H9 (cell line): ENCODE data around the gene ANK2. TPM values are rescaled to one million over a fixed set of nuclear protein-coding genes. Genes with fewer than 3 reads are reported as not detected.

Experiments
- DNase-seq: peaks from one replicate; pipeline ENCODE4 v3.0.0-alpha.2; 2017
- H2AFZ ChIP-seq: one replicate; pipeline ENCODE4 v1.6.1; 2013; ENCODE audit warnings: mild to moderate bottlenecking, low read length, control low read depth, moderate library complexity
- H2AK5ac ChIP-seq: 2 replicates; pipeline ENCODE4 v1.6.1; 2013; ENCODE audit warnings: low read length, control low read depth, mixed read lengths; ENCODE audit not compliant: insufficient read length
- H2BK120ac ChIP-seq: one replicate; pipeline ENCODE4 v1.6.1; 2013; ENCODE audit warnings: low read depth, mild to moderate bottlenecking, low read length, control low read depth, inconsistent platforms; ENCODE audit not compliant: poor library complexity, severe bottlenecking
- H2BK12ac ChIP-seq: 2 replicates; pipeline ENCODE4 v1.6.1; 2013; ENCODE audit warnings: low read length, control low read depth, mixed read lengths, low read depth; ENCODE audit not compliant: insufficient read length
- H2BK15ac ChIP-seq: 2 replicates; pipeline ENCODE4 v1.6.1; 2013; ENCODE audit warnings: low read depth, low read length, control low read depth
- H2BK20ac ChIP-seq: one replicate; pipeline ENCODE4 v1.6.1; 2013; ENCODE audit warnings: low read depth, mild to moderate bottlenecking, low read length, control low read depth, inconsistent platforms; ENCODE audit not compliant: poor library complexity, severe bottlenecking
- H2BK5ac ChIP-seq: 2 replicates; pipeline ENCODE4 v1.6.1; 2013; ENCODE audit warnings: low read length, control low read depth, mixed read lengths; ENCODE audit not compliant: insufficient read length
- H3K14ac ChIP-seq: 2 replicates; pipeline ENCODE4 v1.6.1; 2013; ENCODE audit warnings: low read length, control low read depth; ENCODE audit not compliant: insufficient read depth
- H3K18ac ChIP-seq: 2 replicates; pipeline ENCODE4 v1.6.1; 2013; ENCODE audit warnings: low read depth, mild to moderate bottlenecking, mixed read lengths, low read length, control low read depth; ENCODE audit not compliant: insufficient read length
- H3K23ac ChIP-seq: 2 replicates; pipeline ENCODE4 v1.6.1; 2013; ENCODE audit warnings: low read length, control low read depth, mixed read lengths, low read depth; ENCODE audit not compliant: insufficient read length
- H3K23me2 ChIP-seq: 2 replicates; pipeline ENCODE4 v1.6.1; 2013; ENCODE audit warnings: low read depth, mild to moderate bottlenecking, mixed read lengths, low read length, control low read depth; ENCODE audit not compliant: insufficient read length, poor library complexity, severe bottlenecking
- H3K27ac ChIP-seq: 2 replicates; pipeline ENCODE4 v1.5.1; 2013; ENCODE audit warnings: low read length, control low read depth, mixed read lengths, low read depth; ENCODE audit not compliant: insufficient read length
- H3K27me3 ChIP-seq: 2 replicates; pipeline ENCODE4 v1.6.1; 2013; ENCODE audit warnings: low read length, control low read depth, inconsistent platforms; ENCODE audit not compliant: insufficient read depth
- H3K4ac ChIP-seq: 2 replicates; pipeline ENCODE4 v1.6.1; 2013; ENCODE audit warnings: low read depth, mild to moderate bottlenecking, control low read depth, inconsistent platforms, low read length, moderate library complexity
- H3K4me1 ChIP-seq: 2 replicates; pipeline ENCODE4 v1.6.1; 2013; ENCODE audit warnings: low read length, control low read depth, inconsistent platforms; ENCODE audit not compliant: insufficient read depth
- H3K4me2 ChIP-seq: 2 replicates; pipeline ENCODE4 v1.6.1; 2013; ENCODE audit warnings: low read length, control low read depth, mixed read lengths; ENCODE audit not compliant: insufficient read length, insufficient read depth
- H3K56ac ChIP-seq: 2 replicates; pipeline ENCODE4 v1.6.1; 2013; ENCODE audit warnings: low read depth, mild to moderate bottlenecking, mixed read lengths, low read length, control low read depth; ENCODE audit not compliant: insufficient read length
- H3K79me1 ChIP-seq: 2 replicates; pipeline ENCODE4 v1.6.1; 2013; ENCODE audit warnings: low read depth, mild to moderate bottlenecking, moderate library complexity, low read length, control low read depth, inconsistent platforms; ENCODE audit not compliant: insufficient read depth, poor library complexity, severe bottlenecking
- H3K79me2 ChIP-seq: 2 replicates; pipeline ENCODE4 v1.6.1; 2013; ENCODE audit warnings: low read length, control low read depth, inconsistent platforms; ENCODE audit not compliant: insufficient read depth
- H3K9ac ChIP-seq: 2 replicates; pipeline ENCODE4 v1.6.1; 2013; ENCODE audit warnings: low read length, control low read depth, mixed read lengths; ENCODE audit not compliant: insufficient read length; ENCODE audit errors: extremely low read depth
- H3K9me3 ChIP-seq: one replicate; pipeline ENCODE4 v1.6.1; 2013; ENCODE audit warnings: low read depth, low read length, inconsistent platforms; ENCODE audit not compliant: control insufficient read depth
- H3T11ph ChIP-seq: one replicate; pipeline ENCODE4 v1.6.1; 2013; ENCODE audit warnings: mild to moderate bottlenecking, low read length, control low read depth, inconsistent platforms
- H4K20me1 ChIP-seq: one replicate; pipeline ENCODE4 v1.6.1; 2013; ENCODE audit not compliant: control insufficient read depth, insufficient read length, insufficient read depth
- H4K5ac ChIP-seq: 2 replicates; pipeline ENCODE4 v1.6.1; 2013; ENCODE audit warnings: low read depth, mild to moderate bottlenecking, mixed read lengths, low read length, control low read depth; ENCODE audit not compliant: insufficient read length
- H4K8ac ChIP-seq: replicated peaks from 2 replicates; pipeline ENCODE4 v1.6.1; 2013; ENCODE audit warnings: low read length, control low read depth, mixed read lengths, low read depth; ENCODE audit not compliant: insufficient read length
- H4K91ac ChIP-seq: 2 replicates; pipeline ENCODE4 v1.6.1; 2013; ENCODE audit warnings: low read depth, mild to moderate bottlenecking, moderate library complexity, mixed read lengths, low read length, control low read depth; ENCODE audit not compliant: insufficient read length
- H3K27ac Mint-ChIP-seq, 3 experiments: 2 replicates in 2 of 3; 3 replicates in 1 of 3; pipeline ENCODE4 v1.8.0; 2020 to 2021; ENCODE audit warnings: mixed read lengths in 3 of 3, mild to moderate bottlenecking in 1 of 3, moderate library complexity in 1 of 3
- H3K27me3 Mint-ChIP-seq: 2 replicates; pipeline ENCODE4 v1.8.0; 2021; ENCODE audit warnings: low read depth, mild to moderate bottlenecking, moderate library complexity, mixed read lengths
- H3K36me3 Mint-ChIP-seq, 3 experiments: 2 replicates in 2 of 3; 3 replicates in 1 of 3; pipeline ENCODE4 v1.8.0; 2020 to 2021; ENCODE audit warnings: low read depth in 3 of 3, mixed read lengths in 3 of 3; ENCODE audit not compliant: insufficient read depth in 1 of 3
- H3K4me1 Mint-ChIP-seq, 2 experiments: 2 replicates each; pipeline ENCODE4 v1.8.0; 2020; ENCODE audit warnings: mixed read lengths in 2 of 2
- H3K4me3 Mint-ChIP-seq, 2 experiments: 2 replicates in 1 of 2; 3 replicates in 1 of 2; pipeline ENCODE4 v1.8.0; 2020 to 2021; ENCODE audit warnings: mild to moderate bottlenecking in 2 of 2, mixed read lengths in 2 of 2, moderate library complexity in 1 of 2
- H3K9me3 Mint-ChIP-seq, 2 experiments: 2 replicates in 1 of 2; 3 replicates in 1 of 2; pipeline ENCODE4 v1.8.0; 2020; ENCODE audit warnings: mild to moderate bottlenecking in 2 of 2, mixed read lengths in 2 of 2, moderate library complexity in 1 of 2
- CTCF ChIP-seq: fragments of 200-600 bp; sonication (generic); conservative IDR thresholded peaks from 3 replicates; pipeline ENCODE4 v1.8.0; 2021; ENCODE audit warnings: antibody characterized with exemption, mild to moderate bottlenecking
- WGBS: extraction: QIAGEN DNeasy Blood & Tissue Kit; methylation state at CpG from one replicate; pipeline ENCODE4 v1.1.7; 2013; ENCODE audit warnings: missing lambda C conversion rate, low lambda C conversion rate, mixed read lengths; ENCODE audit not compliant: insufficient read length; ENCODE audit errors: extremely low coverage; 5-methylcytosine and 5-hydroxymethylcytosine counted together
- total RNA-seq: library from RNA; stranded (reverse); gene quantifications from 2 replicates; pipeline ENCODE4 v1.2.1, GENCODE V29; 2021

The ANK2 gene
- total RNA-seq, 1 experiment from 2014 or later: 36.8 TPM

GRCh38 chr4:113356453-113356852 is 307.0 kb downstream of the ANK2 start:
- H2AFZ ChIP-seq: no peak overlapping the region
- Mint-ChIP-seq H3K36me3 (peaks cover 23 to 58% (median 45%) of the 10 kb centered on the region in 3 experiments), H3K9me3 (peaks cover 0 to 3% of the 10 kb centered on the region in 2 experiments; a peak in 1 of 5 replicates), H3K27ac (no peak overlapping the region), H3K27me3 (no peaks in the 10 kb centered on the region), H3K4me3 (no peak overlapping the region), H3K4me1 (peaks cover 0 to 5% of the 10 kb centered on the region in 2 experiments; a peak in 1 of 4 replicates)
- no peak overlapping the region for H2BK120ac ChIP-seq
- no peaks in the 10 kb centered on the region for H3K4me1 ChIP-seq
- H3K79me1 ChIP-seq: no peaks in the 10 kb centered on the region
- H2BK20ac ChIP-seq: no peak overlapping the region
- no peak for TF ChIP-seq CTCF
- no peak overlapping the region for H3K27ac ChIP-seq
- no peak overlapping the region for H3K9ac ChIP-seq
- H3T11ph ChIP-seq: no peak overlapping the region
- H4K5ac ChIP-seq: no peak overlapping the region
- H3K79me2 ChIP-seq: no peaks in the 10 kb centered on the region
- H2BK15ac ChIP-seq: no peak overlapping the region
- no peaks in the 10 kb centered on the region for H4K20me1 ChIP-seq
- no peaks in the 10 kb centered on the region for H3K27me3 ChIP-seq
- WGBS: no CpG with 5 or more reads among the region's 3 CpGs
- H3K4me2 ChIP-seq: no peak overlapping the region
- no peak overlapping the region for H3K56ac ChIP-seq
- H3K23me2 ChIP-seq: no peaks in the 10 kb centered on the region
- H3K4ac ChIP-seq: no peak overlapping the region
- H3K14ac ChIP-seq: no peak overlapping the region
- H2BK12ac ChIP-seq: no peak overlapping the region
- H2AK5ac ChIP-seq: no peak overlapping the region
- DNase-seq: no peak
- no peak overlapping the region for H4K8ac ChIP-seq
- no peaks in the 10 kb centered on the region for H3K9me3 ChIP-seq
- H2BK5ac ChIP-seq: no peak overlapping the region
- H3K18ac ChIP-seq: no peak overlapping the region
- H3K23ac ChIP-seq: no peak overlapping the region
- no peak overlapping the region for H4K91ac ChIP-seq
